HG03565 (cell line): Measurements from ENCODE around the gene SEPTIN2.
"Not testable (repeated sequence)": the region's sequence is repeated elsewhere in the genome, so short reads cannot be mapped to it uniquely, and the experiment has no call there.

ENCODE experiments used
- ATAC-seq: cut with Tn5 transposase; IDR thresholded peaks from one replicate; pipeline ENCODE4 v1.9.1; 2021; ENCODE audit warnings: mild to moderate bottlenecking, moderate library complexity; ENCODE audit not compliant: unreplicated experiment

SEPTIN2 gene

GRCh38 chr2:241315879-241316631 is at the start of gene SEPTIN2:
Gene SEPTIN2, plus strand, starts transcription at chr2:241315925. Its CDS starts 8,308 bp downstream, at chr2:241324233.
- ATAC-seq = peak; percentile 21

- ATAC-seq = no peak
Measured at GRCh38 chr2:241267249-241268067, 48.3 kb upstream of the SEPTIN2 start.

GRCh38 chr2:241268306-241268705 is 47.4 kb upstream of the SEPTIN2 start:
- ATAC-seq = no peak

GRCh38 chr2:241268716-241269445 is 46.8 kb upstream of the SEPTIN2 start:
- ATAC-seq = no peak

- no peak for ATAC-seq
Measured at GRCh38 chr2:241269707-241270520, 45.8 kb upstream of the SEPTIN2 start.

GRCh38 chr2:241270531-241270930 is 45.2 kb upstream of the SEPTIN2 start:
- ATAC-seq = no peak

- peak; percentile 17 for ATAC-seq
Measured at GRCh38 chr2:241271706-241272302, 43.9 kb upstream of the SEPTIN2 start.

GRCh38 chr2:241272303-241273209 is 43.2 kb upstream of the SEPTIN2 start:
- ATAC-seq = peak; percentile 43

- ATAC-seq = no peak
Measured at GRCh38 chr2:241273210-241274020, 42.3 kb upstream of the SEPTIN2 start.

- no peak for ATAC-seq
Measured at GRCh38 chr2:241274127-241274526, 41.6 kb upstream of the SEPTIN2 start.

GRCh38 chr2:241275504-241275903 is 40.2 kb upstream of the SEPTIN2 start:
- ATAC-seq = no peak

- no peak for ATAC-seq
Measured at GRCh38 chr2:241275910-241276309, 39.8 kb upstream of the SEPTIN2 start.

- not testable (repeated sequence) for ATAC-seq
Measured at GRCh38 chr2:241278306-241278705, 37.4 kb upstream of the SEPTIN2 start.

GRCh38 chr2:241279413-241279812 is 36.3 kb upstream of the SEPTIN2 start:
- ATAC-seq = no peak

- no peak for ATAC-seq
Measured at GRCh38 chr2:241279828-241280227, 35.9 kb upstream of the SEPTIN2 start.

GRCh38 chr2:241280291-241280690 is 35.4 kb upstream of the SEPTIN2 start:
- no peak for ATAC-seq

GRCh38 chr2:241282555-241282954 is 33.2 kb upstream of the SEPTIN2 start:
- ATAC-seq = no peak

- no peak for ATAC-seq
Measured at GRCh38 chr2:241285596-241285995, 30.1 kb upstream of the SEPTIN2 start.
